HG03575 (cell line): ENCODE measurements around the gene MIS18BP1.
"Not testable (repeated sequence)": the region's sequence is repeated elsewhere in the genome, so short reads cannot be mapped to it uniquely, and the experiment has no call there.

Source experiments
- ATAC-seq: cut with Tn5 transposase; IDR thresholded peaks from one replicate; pipeline ENCODE4 v1.9.1; 2021; ENCODE audit not compliant: unreplicated experiment, insufficient number of reproducible peaks, low FRiP score; ENCODE audit errors: extremely low read depth

The MIS18BP1 gene

GRCh38 chr14:45249856-45250575 is 3.0 kb downstream of the MIS18BP1 start:
- ATAC-seq = no peak

- no peak for ATAC-seq
Measured at GRCh38 chr14:45247427-45247826, 5.6 kb downstream of the MIS18BP1 start.

DNA sequence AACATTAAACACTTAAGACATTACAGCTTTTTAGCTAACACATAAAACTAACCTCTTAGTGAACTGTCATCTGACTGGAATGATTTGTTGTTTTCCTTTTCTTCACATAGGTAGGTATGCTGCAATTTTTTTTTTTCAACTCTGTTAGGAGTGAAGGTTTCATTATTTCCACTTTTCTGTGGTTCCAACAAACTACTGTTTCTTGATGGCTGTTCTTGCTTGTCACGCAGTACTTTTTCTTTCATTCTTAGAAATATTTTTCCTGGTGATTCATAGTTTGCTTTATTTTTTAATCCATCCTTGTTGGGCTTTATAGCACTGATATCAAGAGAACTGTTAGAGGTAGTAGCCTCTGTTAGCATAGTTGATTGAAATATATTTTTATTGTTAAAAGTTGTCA is 6.3 kb downstream of the MIS18BP1 start:
- no peak for ATAC-seq

DNA sequence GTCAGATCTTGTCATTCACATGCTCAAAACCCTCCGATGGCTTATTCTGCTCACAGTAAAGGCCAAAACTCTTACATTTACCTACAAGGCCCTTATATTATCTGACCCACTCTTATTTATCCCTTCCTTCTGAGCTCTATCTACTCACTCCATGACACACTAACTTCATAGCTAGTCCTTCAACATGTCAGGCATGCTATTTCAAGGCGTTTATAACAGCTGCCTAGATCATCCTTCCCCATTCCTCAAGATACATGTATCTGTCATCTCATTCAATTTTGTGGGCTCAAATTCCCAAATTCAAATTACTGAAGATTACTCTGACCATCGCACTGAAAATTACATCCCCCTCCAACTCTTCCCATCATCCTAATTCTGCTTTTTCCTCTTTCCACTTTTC is 6.9 kb downstream of the MIS18BP1 start:
- ATAC-seq = no peak

DNA sequence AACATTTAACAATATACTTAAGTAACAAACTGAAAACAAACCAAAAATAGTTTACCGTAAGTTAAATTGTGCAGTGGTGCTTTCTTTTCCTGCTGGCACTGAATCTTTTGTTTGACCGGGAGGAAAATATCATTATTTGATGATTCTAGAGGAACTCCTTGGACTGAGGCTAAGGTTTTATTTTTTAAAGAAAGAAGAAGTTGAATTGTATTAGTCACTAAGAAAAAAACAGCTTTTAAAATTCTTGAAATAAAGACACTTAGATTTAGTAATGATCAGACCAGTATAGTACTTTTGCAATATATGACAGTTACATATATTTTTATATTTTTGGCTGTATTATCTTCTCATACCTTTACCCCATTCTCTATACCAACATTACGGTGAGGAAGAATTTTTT is 10.3 kb downstream of the MIS18BP1 start:
- no peak for ATAC-seq

- ATAC-seq = no peak
Measured at GRCh38 chr14:45238988-45239387, 14.0 kb downstream of the MIS18BP1 start.

DNA sequence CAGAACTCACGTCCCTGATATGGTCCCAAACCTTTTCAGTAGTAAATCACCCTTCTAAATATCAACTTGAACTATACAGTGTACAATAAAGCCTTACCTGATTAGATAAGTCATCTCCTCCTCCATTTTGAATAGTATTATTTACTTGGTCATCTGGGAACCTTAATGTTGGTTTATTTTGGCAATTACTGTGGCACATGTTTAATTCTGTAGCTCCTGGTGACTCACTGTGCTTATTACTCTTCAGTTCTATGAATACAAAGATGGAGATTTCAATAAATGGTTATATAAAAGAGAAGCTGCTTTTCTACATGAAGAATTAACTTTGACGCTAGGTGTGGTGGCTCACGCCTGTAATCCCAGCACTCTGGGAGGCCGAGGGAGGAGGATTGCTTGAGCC is 25.4 kb downstream of the MIS18BP1 start:
- no peak for ATAC-seq

GRCh38 chr14:45222485-45223262 is 30.3 kb downstream of the MIS18BP1 start:
- no peak for ATAC-seq

DNA sequence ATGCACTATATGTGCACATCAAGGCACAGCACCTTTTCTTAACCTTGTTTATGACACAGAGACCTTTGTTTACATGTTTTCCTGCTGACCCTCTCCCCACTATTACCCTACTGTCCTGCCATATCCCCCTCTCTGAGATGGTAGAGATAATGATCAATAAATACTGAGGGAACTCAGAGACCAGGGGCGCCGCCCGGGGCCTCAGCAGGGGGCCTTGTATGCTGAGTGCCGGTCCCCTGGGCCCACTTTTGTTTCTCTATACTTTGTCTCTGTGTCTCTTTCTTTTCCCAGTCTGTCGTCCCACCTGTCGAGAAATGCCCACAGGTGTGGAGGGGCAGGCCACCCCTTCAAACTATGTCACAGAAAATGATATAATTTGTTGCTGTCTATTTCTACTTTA is 38.7 kb downstream of the MIS18BP1 start:
- not testable (repeated sequence) for ATAC-seq

GRCh38 chr14:45213716-45214115 is 39.3 kb downstream of the MIS18BP1 start:
- ATAC-seq = not testable (repeated sequence)

- no peak for ATAC-seq
Measured at GRCh38 chr14:45212231-45212630, 40.8 kb downstream of the MIS18BP1 start.

DNA sequence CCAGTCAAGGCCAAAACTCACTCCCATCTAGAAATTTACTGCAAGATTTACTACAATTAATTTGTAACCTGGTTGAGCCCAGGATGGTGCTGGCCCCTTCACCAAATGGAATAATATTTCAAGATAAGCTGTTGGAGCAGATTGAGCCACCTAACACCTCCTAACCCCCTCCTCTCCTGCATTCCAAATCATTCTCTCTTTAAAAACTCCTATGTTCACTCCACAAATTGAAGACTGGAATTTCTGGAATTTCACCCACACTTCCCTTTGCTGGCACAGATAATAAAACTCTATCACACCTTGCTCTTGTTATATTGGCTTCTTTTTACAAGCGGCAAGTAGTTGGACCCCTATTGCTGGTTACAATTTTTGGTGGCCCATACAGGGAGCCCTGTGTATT is 41.7 kb downstream of the MIS18BP1 start:
- ATAC-seq = no peak

DNA sequence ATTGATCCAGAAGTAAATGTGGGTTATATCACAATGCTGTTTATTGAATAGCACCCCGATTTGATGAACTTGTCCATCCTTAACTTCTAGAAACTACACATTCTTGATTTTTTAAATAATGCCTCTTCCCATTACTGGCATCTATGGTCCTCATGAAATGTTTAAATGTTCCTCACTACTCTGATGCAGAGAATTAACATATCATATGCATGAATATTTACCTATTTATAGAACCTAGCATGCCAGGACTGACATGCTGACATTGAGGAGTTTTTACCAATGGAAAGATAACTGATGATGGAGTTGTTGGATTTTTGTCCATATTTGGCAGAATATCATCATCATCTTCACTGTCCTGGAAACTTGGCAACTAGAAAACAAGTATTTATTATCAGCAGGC is 42.8 kb downstream of the MIS18BP1 start:
- ATAC-seq = no peak

DNA sequence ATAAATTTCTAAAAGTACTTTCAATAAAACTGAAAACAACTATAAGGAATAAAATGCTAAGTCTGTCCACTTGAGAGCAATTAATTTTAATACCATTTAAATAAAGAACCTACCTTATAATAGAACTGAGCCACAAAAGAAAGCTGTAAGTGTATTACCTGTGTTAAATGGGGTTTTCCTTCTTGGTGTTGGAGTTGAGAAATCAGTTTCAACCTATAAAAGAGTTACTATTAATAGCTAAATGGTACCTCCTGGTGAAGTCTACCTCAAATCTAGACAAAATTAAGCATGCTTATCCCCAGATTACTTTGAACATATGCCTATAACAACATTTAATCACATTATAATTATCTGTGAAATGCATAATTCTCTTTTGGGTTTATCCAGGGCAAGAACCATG is 48.8 kb downstream of the MIS18BP1 start:
- no peak for ATAC-seq

- no peak for ATAC-seq
Measured at GRCh38 chr14:45201905-45202304, 51.1 kb downstream of the MIS18BP1 start.

DNA sequence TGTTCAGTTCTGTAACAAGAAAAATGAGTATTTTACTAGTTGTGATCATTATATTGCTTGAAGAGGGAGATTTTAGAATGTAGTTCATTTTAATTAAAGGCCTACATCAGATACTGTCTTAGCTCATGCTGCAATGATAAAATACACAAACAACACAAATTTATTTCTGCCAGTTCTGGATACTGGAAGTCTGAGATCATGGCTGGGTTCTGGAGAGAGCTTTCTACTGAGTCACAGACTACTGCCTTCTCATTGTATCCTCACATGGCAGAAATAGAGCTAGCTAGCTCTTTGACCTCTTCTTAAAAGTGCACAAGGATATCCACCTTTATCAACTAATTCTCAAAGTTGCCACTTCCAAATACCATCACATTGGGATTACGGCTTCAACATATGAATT is 53.8 kb downstream of the MIS18BP1 start:
- ATAC-seq = no peak

DNA sequence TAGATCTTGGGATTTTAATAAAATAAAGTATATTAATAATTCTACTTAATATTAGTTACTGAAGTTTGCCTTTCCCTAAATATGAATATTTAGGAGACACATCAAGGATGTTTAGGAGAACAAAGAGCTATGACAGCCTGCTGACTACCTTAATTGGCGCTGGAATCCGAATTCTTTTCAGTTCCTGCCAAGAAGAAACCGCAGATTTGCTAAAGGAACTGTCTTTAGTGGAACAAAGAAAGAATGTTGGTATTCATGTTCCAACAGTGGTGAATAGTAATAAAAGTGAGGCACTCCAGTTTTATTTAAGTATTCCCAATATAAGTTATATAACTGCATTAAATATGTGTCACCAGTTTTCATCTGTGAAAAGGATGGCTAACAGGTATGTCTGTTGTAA is 54.5 kb downstream of the MIS18BP1 start:
- no peak for ATAC-seq

DNA sequence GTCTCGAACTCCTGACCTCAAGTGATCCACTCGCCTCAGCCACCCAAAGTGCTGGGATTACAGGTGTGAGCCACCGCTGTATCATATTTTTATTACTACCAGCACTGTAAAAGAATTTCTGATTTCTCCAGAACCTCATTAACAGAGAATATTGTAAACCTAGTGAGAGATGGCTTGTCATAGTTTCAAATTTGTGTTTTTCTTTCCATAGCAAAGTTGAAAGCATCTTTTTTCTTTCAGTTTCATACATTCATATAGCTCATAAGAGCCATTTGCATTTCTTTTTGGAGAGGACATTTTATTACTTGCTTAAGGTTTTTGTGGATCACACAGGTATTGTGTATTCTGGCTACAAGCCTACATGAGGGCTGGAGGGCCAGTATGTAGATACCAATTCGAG is 58.0 kb downstream of the MIS18BP1 start:
- ATAC-seq = no peak

GRCh38 chr14:45185100-45185814 is 67.7 kb downstream of the MIS18BP1 start:
- ATAC-seq = no peak

GRCh38 chr14:45181806-45182205 is 71.2 kb downstream of the MIS18BP1 start:
- ATAC-seq = no peak
